Cardiac muscle cell (in vitro differentiated cells and primary cell): Measurements from ENCODE around the gene FAM131A. TPM values are rescaled to one million over a fixed set of nuclear protein-coding genes. Genes with fewer than 3 reads are reported as not detected.

ENCODE experiments used
- DNase-seq, 2 donors: peaks; one replicate each; pipeline versions ENCODE4 v3.0.0 to v3.0.0-alpha.2; 2010 to 2017; ENCODE audit warnings: low read depth in 1 of 2, low spot score in 1 of 2
- H3K27ac ChIP-seq: fragments of 200-600 bp; sonication (generic); 2 replicates; pipeline ENCODE4 v1.5.1; 2016
- H3K27me3 ChIP-seq: fragments of 200-600 bp; sonication (generic); 2 replicates; pipeline ENCODE4 v1.6.0; 2016; ENCODE audit warnings: control low read depth
- H3K36me3 ChIP-seq: fragments of 200-600 bp; sonication (generic); 2 replicates; pipeline ENCODE4 v1.5.1; 2016; ENCODE audit warnings: control low read depth
- H3K4me1 ChIP-seq: fragments of 200-600 bp; sonication (generic); 2 replicates; pipeline ENCODE4 v1.8.1; 2017; ENCODE audit warnings: low read depth, mild to moderate bottlenecking, mixed run types
- H3K4me3 ChIP-seq: fragments of 200-600 bp; sonication (generic); 2 replicates; pipeline ENCODE4 v1.5.1; 2016; ENCODE audit warnings: mild to moderate bottlenecking
- H3K9me3 ChIP-seq: fragments of 200-600 bp; sonication (generic); 2 replicates; pipeline ENCODE4 v1.5.1; 2017; ENCODE audit warnings: low read depth, mild to moderate bottlenecking, control low read depth
- CTCF ChIP-seq: IDR thresholded peaks from 2 replicates; pipeline ENCODE4 v1.5.1; 2012; ENCODE audit warnings: low read depth, mild to moderate bottlenecking, low read length
- polyA plus RNA-seq: library from polyadenylated mRNA; unstranded; fragments of >200 nt; fragmentation: Nextera tagmentation; extraction: Ambion mirVana; gene quantifications from 2 replicates; pipeline ENCODE4 v1.2.1, GENCODE V29; 2016
- total RNA-seq: library from RNA; depleted of rRNA; stranded (reverse); fragments of >200 nt; gene quantifications from 2 replicates; pipeline ENCODE4 v1.2.3, GENCODE V29; 2016

The FAM131A gene
- total RNA-seq: 22.1 and 34.3 TPM in 2 replicates
- polyA plus RNA-seq: 9.6 and 16.0 TPM in 2 replicates

- Histone ChIP-seq H3K4me3 (peak within 1 kb of the TSS; percentile 66), H3K27ac (peak within 1 kb of the TSS; percentile 93), H3K4me1 (peaks cover 5% of the 10 kb centered on the region), H3K36me3 (peaks cover 20% of the 10 kb centered on the region), H3K27me3 (no peaks in the 10 kb centered on the region), H3K9me3 (no peaks in the 10 kb centered on the region)
- DNase-seq: peak in 1 of 2 donors; percentile 49
- no peak for TF ChIP-seq CTCF
Measured at GRCh38 chr3:184337399-184337714, at the start of gene FAM131A. Gene FAM131A, plus strand, starts transcription at chr3:184337600. Its CDS starts 31 bp downstream, at chr3:184337631.

- Histone ChIP-seq H3K27ac (no peak overlapping the region), H3K36me3 (no peaks in the 10 kb centered on the region), H3K27me3 (peaks cover 29% of the 10 kb centered on the region), H3K4me3 (no peak overlapping the region), H3K4me1 (no peaks in the 10 kb centered on the region), H3K9me3 (no peaks in the 10 kb centered on the region)
- peak; percentile 53 to 65 for DNase-seq
- TF ChIP-seq CTCF: peak; percentile 71
Measured at GRCh38 chr3:184289426-184289938, 47.9 kb upstream of the FAM131A start.

- Histone ChIP-seq H3K27ac (no peak overlapping the region), H3K9me3 (no peaks in the 10 kb centered on the region), H3K4me3 (no peak overlapping the region), H3K27me3 (peaks cover 29% of the 10 kb centered on the region), H3K36me3 (no peaks in the 10 kb centered on the region), H3K4me1 (no peaks in the 10 kb centered on the region)
- no peak for DNase-seq
- TF ChIP-seq CTCF: no peak
Measured at GRCh38 chr3:184290331-184290730, 47.1 kb upstream of the FAM131A start.

GRCh38 chr3:184291044-184291737 is 46.2 kb upstream of the FAM131A start:
- TF ChIP-seq CTCF: no peak
- H3K36me3 ChIP-seq: no peaks in the 10 kb centered on the region
- no peak for DNase-seq
- H3K4me1 ChIP-seq: no peaks in the 10 kb centered on the region
- H3K9me3 ChIP-seq: no peaks in the 10 kb centered on the region
- H3K27me3 ChIP-seq: peaks cover 20% of the 10 kb centered on the region
- no peak overlapping the region for H3K4me3 ChIP-seq
- no peak overlapping the region for H3K27ac ChIP-seq

- no peak overlapping the region for H3K27ac ChIP-seq
- peaks cover 14% of the 10 kb centered on the region for H3K27me3 ChIP-seq
- no peaks in the 10 kb centered on the region for H3K36me3 ChIP-seq
- H3K9me3 ChIP-seq: no peaks in the 10 kb centered on the region
- H3K4me1 ChIP-seq: no peaks in the 10 kb centered on the region
- no peak overlapping the region for H3K4me3 ChIP-seq
- DNase-seq: no peak
- TF ChIP-seq CTCF: no peak
Measured at GRCh38 chr3:184291738-184292445, 45.5 kb upstream of the FAM131A start.
